ENCODE data around the gene GOLGA6A. TPM values are rescaled to one million over a fixed set of nuclear protein-coding genes. Genes with fewer than 3 reads are reported as not detected.

Gene GOLGA6A
- polyA plus RNA-seq, 3 donors, result 0.18 TPM; not detected in 2

DNA sequence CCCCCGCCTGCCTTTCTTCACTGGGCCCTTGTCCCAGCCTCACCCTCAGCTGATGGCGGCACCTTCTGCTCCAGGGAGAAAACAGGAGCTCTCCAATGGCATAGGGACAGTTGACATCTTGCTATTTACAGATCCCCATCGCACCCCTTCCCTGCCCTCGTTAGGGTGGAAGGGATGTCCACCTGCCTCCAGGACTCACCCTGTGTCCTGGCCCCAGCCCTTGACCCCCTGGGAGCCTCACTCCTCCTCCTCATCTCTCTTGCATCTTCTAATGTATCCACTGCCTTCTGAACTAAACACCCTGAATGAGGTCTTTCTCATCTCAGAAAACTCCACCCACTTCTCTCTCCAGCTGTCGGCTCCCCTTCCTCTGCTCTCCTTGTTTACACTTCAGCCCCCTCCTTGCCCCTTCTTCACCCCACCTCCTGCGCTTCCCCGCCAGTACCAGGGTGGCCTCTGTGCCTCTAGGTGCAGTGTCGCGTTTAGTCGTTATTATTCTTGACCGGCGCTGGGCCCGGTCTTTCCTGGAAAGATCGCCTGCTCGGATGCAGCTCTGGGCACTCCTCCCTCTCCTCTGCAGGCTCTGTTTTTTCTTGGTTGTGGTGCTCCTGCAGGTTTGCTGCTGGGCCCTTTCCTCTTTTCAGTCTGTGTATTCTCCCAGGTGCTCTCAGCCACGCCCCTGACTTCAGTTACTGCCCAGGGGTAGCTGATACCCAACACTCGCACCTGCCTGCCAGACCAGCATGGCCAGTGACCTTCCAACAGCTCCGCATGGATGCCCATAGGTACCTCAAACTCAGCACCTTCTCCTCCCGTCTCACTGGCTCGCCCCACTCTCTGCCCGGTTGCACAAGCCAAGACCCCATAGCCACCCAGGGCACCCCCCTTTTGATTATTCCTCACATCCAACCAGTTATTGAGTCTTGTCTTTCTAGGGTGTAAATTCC is 44.9 kb downstream of the GOLGA6A start:
- no peak for DNase-seq

DNA sequence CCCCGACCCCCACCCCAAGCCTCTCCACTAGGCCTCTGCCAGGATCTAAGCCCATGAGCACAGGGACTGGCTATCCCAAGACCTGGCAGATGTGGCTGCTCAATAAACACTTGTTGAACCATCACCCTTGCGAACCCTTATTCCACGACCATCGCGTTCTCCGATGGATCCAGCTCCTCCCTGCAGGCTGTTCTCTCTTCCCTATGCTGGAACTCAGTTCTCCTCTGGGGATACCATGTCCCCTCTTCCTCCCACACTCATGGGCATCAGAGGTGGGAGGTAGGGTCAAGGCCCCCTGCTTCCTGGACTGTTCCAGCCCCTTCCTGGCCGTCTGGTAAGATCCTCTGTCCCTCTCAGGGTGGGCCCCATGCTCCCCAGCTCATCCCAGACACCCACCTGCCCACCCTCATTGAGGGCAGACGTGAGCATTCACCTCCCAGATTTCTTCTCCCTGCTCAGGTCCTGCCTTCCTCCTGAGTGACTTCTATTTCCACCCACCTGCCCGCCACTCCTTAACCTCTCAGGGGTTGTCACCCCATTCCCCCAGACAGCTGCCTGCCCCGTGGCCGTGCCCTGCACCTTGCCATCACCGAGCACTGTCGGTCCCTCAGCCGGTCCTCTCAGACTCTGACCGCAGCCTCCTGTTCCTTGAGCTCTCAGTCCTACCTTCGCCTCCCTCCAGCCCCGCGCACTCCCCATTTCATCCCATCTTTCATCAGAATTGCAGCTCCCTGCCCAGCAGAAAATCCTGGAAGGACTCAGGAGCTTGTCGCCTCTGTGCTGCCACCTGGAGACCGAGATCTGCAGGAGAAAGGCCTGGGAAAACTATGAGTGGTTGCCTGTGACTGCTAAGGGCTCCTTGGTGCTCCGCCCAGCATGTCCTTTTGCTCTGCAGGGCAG is 45.8 kb downstream of the GOLGA6A start:
- DNase-seq, result peak; percentile 66

DNA sequence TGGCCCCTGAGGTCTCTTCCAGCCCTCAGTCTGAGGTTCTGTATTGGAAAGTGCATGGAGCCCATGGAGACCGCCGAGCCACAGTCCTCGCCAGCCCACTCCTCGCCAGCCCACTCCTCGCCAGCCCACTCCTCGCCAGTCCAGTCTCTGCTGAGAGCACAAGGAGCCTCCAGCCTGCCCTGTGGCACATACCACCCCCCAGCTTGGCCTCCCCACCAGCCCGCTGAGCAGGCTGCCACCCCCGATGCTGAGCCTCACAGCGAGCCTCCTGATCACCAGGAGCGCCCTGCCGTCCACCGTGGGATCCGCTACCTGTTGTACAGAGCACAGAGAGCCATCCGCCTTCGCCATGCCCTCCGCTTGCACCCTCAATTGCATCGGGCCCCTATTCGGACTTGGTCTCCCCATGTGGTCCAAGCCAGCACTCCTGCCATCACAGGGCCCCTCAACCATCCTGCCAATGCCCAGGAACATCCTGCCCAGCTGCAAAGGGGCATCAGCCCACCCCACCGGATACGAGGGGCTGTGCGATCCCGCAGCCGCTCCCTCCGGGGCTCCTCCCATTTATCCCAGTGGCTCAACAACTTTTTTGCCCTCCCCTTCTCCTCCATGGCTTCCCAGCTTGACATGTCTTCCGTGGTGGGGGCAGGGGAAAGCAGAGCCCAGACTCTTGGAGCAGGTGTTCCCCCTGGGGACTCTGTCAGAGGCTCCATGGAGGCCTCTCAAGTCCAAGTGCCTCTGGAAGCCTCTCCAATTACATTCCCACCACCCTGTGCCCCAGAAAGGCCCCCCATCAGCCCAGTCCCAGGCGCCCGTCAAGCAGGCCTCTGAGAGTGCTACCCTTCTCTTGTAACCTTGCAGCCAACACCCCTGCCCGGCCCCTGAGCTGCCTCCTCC is 47.0 kb downstream of the GOLGA6A start:
- DNase-seq, result no peak

DNA sequence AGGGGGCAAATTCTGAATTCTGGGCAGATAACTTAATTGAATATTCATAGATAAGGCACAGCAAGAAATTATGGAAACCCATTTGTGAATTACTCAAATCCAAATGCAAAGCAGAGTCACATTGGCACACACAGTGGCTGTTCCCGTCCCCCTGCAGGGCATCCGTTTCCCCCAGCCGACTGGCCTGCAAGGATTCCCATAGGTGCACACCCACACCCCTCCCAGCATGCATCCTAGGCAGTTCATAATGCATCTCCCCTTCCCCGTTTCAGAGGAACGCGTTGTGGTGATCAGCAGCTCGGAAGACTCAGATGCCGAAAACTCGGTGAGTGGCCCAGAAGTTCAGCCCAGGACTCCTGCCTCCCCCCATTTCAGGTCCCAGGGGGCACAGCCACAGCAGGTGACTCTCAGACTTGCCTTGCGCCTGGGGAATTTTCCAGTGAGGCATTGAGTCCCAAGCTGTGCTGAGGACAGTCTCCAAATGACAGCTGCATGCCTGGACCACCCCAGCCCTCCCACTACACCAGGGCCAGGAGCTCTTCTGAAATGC is 48.1 kb downstream of the GOLGA6A start:
- DNase-seq, result no peak

DNA sequence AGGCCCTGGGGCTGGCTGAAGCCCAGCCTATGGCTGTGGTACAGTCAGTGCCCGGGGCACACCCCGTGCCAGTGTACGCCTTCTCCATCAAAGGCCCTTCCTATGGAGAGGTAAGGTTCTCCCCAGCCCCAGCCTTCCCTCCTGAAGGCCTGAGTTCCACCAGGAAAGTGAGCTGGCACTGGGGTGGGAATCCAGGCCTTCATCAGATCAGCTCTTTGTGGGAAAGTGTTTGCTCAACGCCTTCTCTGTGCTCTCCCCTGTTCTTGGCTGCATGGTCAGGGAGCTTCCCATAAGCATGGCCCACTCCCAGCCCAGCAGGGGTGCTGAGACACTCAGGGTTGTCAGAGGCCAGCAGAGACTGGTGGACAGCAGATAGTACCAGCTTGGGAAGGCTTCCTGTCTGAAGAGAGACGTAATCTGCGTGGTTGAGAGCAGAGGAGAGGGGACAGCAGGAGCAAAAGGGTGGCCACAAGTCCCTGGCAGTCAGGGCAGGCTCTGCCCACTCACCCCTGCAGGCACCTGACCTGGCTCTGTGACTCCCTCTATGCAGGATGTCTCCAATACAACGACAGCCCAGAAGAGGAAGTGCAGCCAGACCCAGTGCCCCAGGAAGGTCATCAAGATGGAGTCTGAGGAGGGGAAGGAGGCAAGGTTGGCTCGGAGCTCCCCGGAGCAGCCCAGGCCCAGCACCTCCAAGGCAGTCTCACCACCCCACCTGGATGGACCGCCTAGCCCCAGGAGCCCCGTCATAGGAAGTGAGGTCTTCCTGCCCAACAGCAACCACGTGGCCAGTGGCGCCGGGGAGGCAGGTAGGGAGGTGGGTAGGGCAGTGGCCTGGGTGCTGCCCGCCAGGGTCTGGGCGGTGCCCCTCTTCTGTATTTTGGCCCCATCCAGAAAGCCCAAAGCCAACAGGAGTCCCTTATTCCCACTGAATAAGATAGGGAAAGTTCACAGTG is 49.5 kb downstream of the GOLGA6A start:
- no peak for DNase-seq

DNA sequence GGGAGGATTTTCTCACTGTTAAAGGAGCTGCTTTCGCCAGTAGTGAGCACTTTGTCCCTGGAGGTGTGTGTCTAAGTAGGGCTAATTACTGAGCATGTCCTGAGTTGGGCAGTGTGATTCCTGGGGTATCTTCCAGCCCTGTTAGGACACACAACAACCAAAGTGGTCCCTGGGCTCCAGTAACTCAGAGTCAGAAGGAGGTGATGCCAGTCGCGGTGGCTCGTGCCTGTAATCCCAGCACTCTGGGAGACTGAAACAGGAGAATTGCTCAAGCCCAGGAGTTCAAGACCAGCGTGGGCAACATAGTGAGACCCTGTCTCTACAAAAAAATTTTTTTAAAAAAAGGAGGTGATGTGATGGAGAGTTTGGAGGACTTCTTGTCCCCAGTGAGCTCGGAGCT is 50.3 kb downstream of the GOLGA6A start:
- no peak for DNase-seq

DNA sequence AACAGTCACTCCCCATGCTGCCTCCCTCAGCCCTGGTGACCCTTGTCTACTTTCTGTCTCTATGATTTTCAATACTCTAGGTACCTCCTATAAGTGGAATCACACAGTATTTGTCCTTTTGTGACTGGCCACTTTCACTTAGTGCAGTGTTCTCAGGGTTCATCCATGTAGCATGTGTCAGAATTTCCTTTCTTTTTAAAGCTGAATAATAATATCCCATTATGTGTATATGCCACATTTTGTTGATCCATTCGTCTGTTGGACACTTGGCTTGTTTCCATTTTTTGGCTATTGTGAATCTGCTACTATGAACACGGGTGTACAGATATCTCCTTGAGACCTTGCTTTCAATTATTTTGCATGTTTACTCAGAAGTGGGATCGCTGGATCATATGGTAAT is 53.7 kb downstream of the GOLGA6A start:
- DNase-seq, result no peak

DNA sequence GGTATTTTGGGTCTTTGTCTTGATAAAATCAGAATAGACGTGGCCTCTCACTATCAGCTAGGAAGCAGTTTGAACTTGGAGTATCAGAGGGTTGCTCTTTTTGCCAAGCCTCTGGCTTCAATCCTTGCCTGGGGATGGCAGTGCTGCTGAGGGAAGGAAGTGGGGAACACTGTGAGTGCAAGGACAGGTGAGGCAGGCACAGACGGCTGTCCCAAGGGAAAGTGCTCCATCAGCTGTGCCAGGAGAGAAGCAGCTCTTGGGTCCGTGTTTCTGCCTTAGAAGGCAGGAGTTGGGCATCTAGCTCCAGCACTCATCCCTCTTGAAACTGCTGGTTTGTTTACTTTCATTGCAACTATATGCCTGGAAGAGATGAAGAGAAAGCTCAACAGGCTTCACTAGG is 54.7 kb downstream of the GOLGA6A start:
- no peak for DNase-seq

DNA sequence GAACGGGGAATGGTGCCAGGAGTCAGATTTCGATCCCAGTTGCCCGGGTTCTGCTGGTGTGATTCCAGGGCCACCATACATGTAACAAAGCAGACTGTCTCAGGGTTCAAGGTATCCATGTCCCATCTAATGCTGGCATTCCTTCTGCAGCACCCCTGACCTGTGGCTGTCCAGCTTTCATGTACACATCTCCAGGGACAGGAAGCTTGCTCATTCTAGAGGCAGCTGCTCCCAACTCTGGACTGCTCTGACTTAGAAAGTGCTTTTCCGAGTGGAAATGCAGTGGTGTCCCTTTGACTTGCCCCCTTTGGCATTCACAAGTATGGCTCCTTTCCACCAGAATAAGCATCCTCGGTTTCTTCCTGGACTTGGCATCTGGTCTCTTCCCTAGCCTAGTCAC is 56.9 kb downstream of the GOLGA6A start:
- DNase-seq, result no peak

DNA sequence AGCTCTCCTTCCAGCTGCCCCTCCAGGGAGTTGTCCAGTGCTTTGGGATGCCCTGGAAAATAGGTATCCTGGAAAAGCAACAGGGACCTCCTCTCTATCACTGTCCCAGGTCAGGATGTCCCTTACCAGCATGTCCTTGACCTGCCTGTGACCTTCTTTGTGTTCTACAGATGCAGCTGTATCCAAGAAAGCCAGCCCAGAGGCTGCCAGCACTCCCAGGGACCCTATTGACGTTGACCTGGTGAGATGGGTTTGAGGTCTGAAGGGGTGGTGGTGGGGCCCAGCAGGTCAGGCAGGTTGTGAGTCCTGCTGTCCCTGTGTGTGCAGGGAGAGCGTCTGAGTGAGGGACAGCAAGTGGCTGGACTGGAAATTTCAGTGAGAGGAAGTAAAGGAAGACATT is 57.7 kb downstream of the GOLGA6A start:
- no peak for DNase-seq

DNA sequence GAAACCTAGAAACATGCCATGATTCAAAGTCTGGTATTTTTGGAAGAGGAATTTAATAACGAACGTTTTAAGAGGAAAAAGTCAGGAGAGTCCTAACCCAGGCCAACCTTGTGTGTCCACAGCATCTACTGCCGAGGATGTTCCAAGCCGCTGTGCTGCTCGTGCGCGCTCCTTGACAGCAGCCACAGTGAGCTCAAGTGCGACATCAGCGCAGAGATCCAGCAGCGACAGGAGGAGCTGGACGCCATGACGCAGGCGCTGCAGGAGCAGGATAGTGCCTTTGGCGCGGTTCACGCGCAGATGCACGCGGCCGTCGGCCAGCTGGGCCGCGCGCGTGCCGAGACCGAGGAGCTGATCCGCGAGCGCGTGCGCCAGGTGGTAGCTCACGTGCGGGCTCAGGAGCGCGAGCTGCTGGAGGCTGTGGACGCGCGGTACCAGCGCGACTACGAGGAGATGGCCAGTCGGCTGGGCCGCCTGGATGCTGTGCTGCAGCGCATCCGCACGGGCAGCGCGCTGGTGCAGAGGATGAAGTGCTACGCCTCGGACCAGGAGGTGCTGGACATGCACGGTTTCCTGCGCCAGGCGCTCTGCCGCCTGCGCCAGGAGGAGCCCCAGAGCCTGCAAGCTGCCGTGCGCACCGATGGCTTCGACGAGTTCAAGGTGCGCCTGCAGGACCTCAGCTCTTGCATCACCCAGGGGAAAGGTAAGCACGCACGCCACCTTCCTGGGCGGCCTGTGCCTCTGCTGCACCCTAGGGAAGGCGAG is 59.5 kb downstream of the GOLGA6A start:
- no peak for DNase-seq

Other genes starting within 250 kb of the GOLGA6A start
- not detected for gene TBC1D21, start 209.0 kb downstream of the GOLGA6A start, polyA plus RNA-seq (ENCODE audit: insufficient read length in 3 of 3)
- gene LOXL1, start 156.1 kb downstream of the GOLGA6A start, polyA plus RNA-seq (ENCODE audit: insufficient read length in 3 of 3), result 10 to 100 TPM; 68.0 to 92.2 (median 73.6) TPM
- gene STOML1, start 90.3 kb downstream of the GOLGA6A start, polyA plus RNA-seq (ENCODE audit: insufficient read length in 3 of 3), result 10 to 100 TPM; 13.6 to 15.0 (median 14.2) TPM
- gene PML, start 87.8 kb downstream of the GOLGA6A start, polyA plus RNA-seq (ENCODE audit: insufficient read length in 3 of 3), result 10 to 100 TPM; 33.6 to 37.7 (median 34.8) TPM
- gene ISLR2, start 48.0 kb upstream of the GOLGA6A start, polyA plus RNA-seq (ENCODE audit: insufficient read length in 3 of 3), result under 1 TPM; 0.39 to 0.97 (median 0.88) TPM
- gene ISLR, start 91.2 kb upstream of the GOLGA6A start, polyA plus RNA-seq (ENCODE audit: insufficient read length in 3 of 3), result 10 to 100 TPM; 33.2 to 69.0 (median 46.3) TPM
- gene STRA6, start 120.2 kb upstream of the GOLGA6A start, polyA plus RNA-seq (ENCODE audit: insufficient read length in 3 of 3), result 10 to 100 TPM; 27.0 to 39.6 (median 35.0) TPM
- gene CCDC33, start 153.8 kb upstream of the GOLGA6A start, polyA plus RNA-seq (ENCODE audit: insufficient read length in 3 of 3), result 1 to 10 TPM; 4.7 to 9.1 (median 8.7) TPM

Data from renal pelvis (tissue), 4 donors.